Sigmoid colon (tissue), 4 donors: ENCODE measurements around the gene EXOC3L1.

Experiments used
- EP300 ChIP-seq, 4 donors: sonication (generic); formaldehyde crosslinking; IDR thresholded peaks; one replicate each; pipeline ENCODE4 v1.6.1; 2017; ENCODE audit warnings: antibody characterized with exemption in 4 of 4
- POLR2A ChIP-seq, 2 donors: fragments of 450-650 bp; IDR thresholded peaks; one replicate each; pipeline ENCODE4 v1.6.1; 2016; ENCODE audit warnings: antibody characterized with exemption in 2 of 2, mild to moderate bottlenecking in 2 of 2, moderate library complexity in 2 of 2
- TF ChIP-seq, protein P1 (sequence below), 4 experiments: fragments of 450-650 bp in 3 of 4; fragments of 200-600 bp in 1 of 4; IDR thresholded peaks; one replicate each; pipeline ENCODE4 v1.5.1; 2016 to 2019; ENCODE audit warnings: antibody characterized with exemption in 4 of 4, mild to moderate bottlenecking in 3 of 4, moderate library complexity in 2 of 4

DNA sequence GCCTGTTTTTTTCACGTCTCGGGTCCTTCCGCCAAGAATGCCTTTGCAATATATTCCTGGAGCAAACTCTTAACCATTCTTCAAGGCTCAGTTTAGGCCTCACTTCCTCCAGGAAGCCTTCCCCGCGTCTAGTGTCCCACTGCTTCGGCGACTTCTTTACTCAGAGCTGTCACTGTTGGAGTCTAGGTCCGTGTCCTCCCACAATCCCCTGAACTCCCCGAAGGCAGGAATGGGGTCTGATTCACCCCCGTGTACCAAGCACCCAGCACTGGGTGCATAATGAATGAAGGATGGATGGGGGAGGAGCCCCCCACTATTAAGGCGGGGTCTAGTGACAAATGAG lies 6.7 kb downstream of the EXOC3L1 start:
- TF ChIP-seq, protein P1, sequence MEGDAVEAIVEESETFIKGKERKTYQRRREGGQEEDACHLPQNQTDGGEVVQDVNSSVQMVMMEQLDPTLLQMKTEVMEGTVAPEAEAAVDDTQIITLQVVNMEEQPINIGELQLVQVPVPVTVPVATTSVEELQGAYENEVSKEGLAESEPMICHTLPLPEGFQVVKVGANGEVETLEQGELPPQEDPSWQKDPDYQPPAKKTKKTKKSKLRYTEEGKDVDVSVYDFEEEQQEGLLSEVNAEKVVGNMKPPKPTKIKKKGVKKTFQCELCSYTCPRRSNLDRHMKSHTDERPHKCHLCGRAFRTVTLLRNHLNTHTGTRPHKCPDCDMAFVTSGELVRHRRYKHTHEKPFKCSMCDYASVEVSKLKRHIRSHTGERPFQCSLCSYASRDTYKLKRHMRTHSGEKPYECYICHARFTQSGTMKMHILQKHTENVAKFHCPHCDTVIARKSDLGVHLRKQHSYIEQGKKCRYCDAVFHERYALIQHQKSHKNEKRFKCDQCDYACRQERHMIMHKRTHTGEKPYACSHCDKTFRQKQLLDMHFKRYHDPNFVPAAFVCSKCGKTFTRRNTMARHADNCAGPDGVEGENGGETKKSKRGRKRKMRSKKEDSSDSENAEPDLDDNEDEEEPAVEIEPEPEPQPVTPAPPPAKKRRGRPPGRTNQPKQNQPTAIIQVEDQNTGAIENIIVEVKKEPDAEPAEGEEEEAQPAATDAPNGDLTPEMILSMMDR (IDR thresholded peaks at IDR 0.05) = no peak
- TF ChIP-seq EP300 (IDR thresholded peaks at IDR 0.05) (no peak), POLR2A (IDR thresholded peaks at IDR 0.05) (no peak)
